Daoy (cell line): Measurements from ENCODE around the gene UBAP1. TPM values are rescaled to one million over a fixed set of nuclear protein-coding genes. Genes with fewer than 3 reads are reported as not detected.
A peak's percentile ranks its signal among the peaks of the same experiment; 100 is the strongest.
"Not testable (repeated sequence)": the region's sequence is repeated elsewhere in the genome, so short reads cannot be mapped to it uniquely, and the experiment has no call there.

Source experiments
- DNase-seq: peaks from one replicate; pipeline ENCODE4 v3.0.0-alpha.2; 2015; ENCODE audit warnings: low read depth
- total RNA-seq: library from RNA; depleted of rRNA; stranded (reverse); fragments of >200 nt; shearing (Covaris generic); gene quantifications from 2 replicates; pipeline ENCODE4 v1.2.3, GENCODE V29; 2014

The UBAP1 gene
- total RNA-seq, 1 experiment from 2014 or later, result 23.5 TPM

- DNase-seq, result no peak
Measured at GRCh38 chr9:34179213-34180136, 632 bp downstream of the UBAP1 start.

- peak; percentile 93 for DNase-seq
Measured at GRCh38 chr9:34185778-34186551, 7.1 kb downstream of the UBAP1 start.

GRCh38 chr9:34187891-34188240 is 9.0 kb downstream of the UBAP1 start:
- no peak for DNase-seq

- peak; percentile 49 for DNase-seq
Measured at GRCh38 chr9:34190996-34191892, 12.4 kb downstream of the UBAP1 start.

- no peak for DNase-seq
Measured at GRCh38 chr9:34195143-34195542, 16.3 kb downstream of the UBAP1 start.

GRCh38 chr9:34197286-34197685 is 18.4 kb downstream of the UBAP1 start:
- not testable (repeated sequence) for DNase-seq

- DNase-seq, result peak; percentile 22
Measured at GRCh38 chr9:34197756-34198711, 19.2 kb downstream of the UBAP1 start.

- no peak for DNase-seq
Measured at GRCh38 chr9:34200092-34200491, 21.2 kb downstream of the UBAP1 start.

- no peak for DNase-seq
Measured at GRCh38 chr9:34203275-34203991, 24.6 kb downstream of the UBAP1 start.

GRCh38 chr9:34203992-34204635 is 25.3 kb downstream of the UBAP1 start:
- DNase-seq, result no peak

GRCh38 chr9:34205102-34205501 is 26.3 kb downstream of the UBAP1 start:
- DNase-seq, result no peak

GRCh38 chr9:34206561-34206960 is 27.7 kb downstream of the UBAP1 start:
- no peak for DNase-seq

GRCh38 chr9:34211395-34211794 is 32.6 kb downstream of the UBAP1 start:
- DNase-seq, result no peak

- DNase-seq, result not testable (repeated sequence)
Measured at GRCh38 chr9:34214354-34215000, 35.6 kb downstream of the UBAP1 start.

- no peak for DNase-seq
Measured at GRCh38 chr9:34216325-34216724, 37.5 kb downstream of the UBAP1 start.

- DNase-seq, result not testable (repeated sequence)
Measured at GRCh38 chr9:34217015-34217414, 38.2 kb downstream of the UBAP1 start.

- DNase-seq, result no peak
Measured at GRCh38 chr9:34218446-34218845, 39.6 kb downstream of the UBAP1 start.

- DNase-seq, result no peak
Measured at GRCh38 chr9:34219421-34219820, 40.6 kb downstream of the UBAP1 start.

GRCh38 chr9:34220218-34220617 is 41.4 kb downstream of the UBAP1 start:
- no peak for DNase-seq
